Measurements from ENCODE around the gene ACP4.
A peak's percentile ranks its signal among the peaks of the same experiment; 100 is the strongest.

Gene ACP4, protein sequence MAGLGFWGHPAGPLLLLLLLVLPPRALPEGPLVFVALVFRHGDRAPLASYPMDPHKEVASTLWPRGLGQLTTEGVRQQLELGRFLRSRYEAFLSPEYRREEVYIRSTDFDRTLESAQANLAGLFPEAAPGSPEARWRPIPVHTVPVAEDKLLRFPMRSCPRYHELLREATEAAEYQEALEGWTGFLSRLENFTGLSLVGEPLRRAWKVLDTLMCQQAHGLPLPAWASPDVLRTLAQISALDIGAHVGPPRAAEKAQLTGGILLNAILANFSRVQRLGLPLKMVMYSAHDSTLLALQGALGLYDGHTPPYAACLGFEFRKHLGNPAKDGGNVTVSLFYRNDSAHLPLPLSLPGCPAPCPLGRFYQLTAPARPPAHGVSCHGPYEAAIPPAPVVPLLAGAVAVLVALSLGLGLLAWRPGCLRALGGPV

DNA sequence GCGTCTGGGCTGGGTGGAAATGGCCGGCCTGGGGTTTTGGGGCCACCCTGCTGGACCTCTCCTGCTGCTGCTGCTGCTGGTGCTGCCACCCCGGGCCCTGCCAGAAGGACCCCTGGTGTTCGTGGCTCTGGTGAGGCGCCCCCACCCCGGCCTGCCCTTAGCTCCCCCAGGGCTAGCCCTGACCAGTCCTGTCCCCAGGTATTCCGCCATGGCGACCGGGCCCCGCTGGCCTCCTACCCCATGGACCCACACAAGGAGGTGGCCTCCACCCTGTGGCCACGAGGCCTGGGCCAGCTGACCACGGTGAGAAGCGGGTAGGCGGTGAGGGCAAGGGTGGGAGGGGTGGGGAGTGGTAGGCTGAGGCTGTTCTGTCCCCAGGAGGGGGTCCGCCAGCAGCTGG, at the start of gene ACP4:
TSS of gene ACP4 (plus strand) at position 20 of the 400 bp plus-strand sequence. CDS start at position 20, 0 bp downstream.
- TF ChIP-seq, protein P1, sequence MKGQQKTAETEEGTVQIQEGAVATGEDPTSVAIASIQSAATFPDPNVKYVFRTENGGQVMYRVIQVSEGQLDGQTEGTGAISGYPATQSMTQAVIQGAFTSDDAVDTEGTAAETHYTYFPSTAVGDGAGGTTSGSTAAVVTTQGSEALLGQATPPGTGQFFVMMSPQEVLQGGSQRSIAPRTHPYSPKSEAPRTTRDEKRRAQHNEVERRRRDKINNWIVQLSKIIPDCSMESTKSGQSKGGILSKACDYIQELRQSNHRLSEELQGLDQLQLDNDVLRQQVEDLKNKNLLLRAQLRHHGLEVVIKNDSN (IDR thresholded peaks at IDR 0.05), result no peak
- TF ChIP-seq EP300 (IDR thresholded peaks at IDR 0.05; ENCODE audit: borderline replicate concordance), result no peak
- TF ChIP-seq TEAD4 (IDR thresholded peaks at IDR 0.05), result no peak
- TF ChIP-seq RAD21 (IDR thresholded peaks at IDR 0.05; ENCODE audit: low read depth), result no peak
- no peak for TF ChIP-seq CREB1 (IDR thresholded peaks at IDR 0.05; ENCODE audit: low read depth)
- no peak for TF ChIP-seq ZBTB7A (IDR thresholded peaks at IDR 0.05; ENCODE audit: low read depth)
- no peak for TF ChIP-seq EGR1 (IDR thresholded peaks at IDR 0.05)
- TF ChIP-seq TAF1 (IDR thresholded peaks at IDR 0.05; ENCODE audit: low read depth), result no peak
- no peak for TF ChIP-seq YY1 (IDR thresholded peaks at IDR 0.05; ENCODE audit: low read depth)
- TF ChIP-seq, protein P2, sequence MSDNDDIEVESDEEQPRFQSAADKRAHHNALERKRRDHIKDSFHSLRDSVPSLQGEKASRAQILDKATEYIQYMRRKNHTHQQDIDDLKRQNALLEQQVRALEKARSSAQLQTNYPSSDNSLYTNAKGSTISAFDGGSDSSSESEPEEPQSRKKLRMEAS (IDR thresholded peaks at IDR 0.05), result no peak
- no peak for TF ChIP-seq TCF12 (IDR thresholded peaks at IDR 0.05; ENCODE audit: low read depth)
- no peak for TF ChIP-seq CEBPB (IDR thresholded peaks at IDR 0.05)
- TF ChIP-seq, protein P3, sequence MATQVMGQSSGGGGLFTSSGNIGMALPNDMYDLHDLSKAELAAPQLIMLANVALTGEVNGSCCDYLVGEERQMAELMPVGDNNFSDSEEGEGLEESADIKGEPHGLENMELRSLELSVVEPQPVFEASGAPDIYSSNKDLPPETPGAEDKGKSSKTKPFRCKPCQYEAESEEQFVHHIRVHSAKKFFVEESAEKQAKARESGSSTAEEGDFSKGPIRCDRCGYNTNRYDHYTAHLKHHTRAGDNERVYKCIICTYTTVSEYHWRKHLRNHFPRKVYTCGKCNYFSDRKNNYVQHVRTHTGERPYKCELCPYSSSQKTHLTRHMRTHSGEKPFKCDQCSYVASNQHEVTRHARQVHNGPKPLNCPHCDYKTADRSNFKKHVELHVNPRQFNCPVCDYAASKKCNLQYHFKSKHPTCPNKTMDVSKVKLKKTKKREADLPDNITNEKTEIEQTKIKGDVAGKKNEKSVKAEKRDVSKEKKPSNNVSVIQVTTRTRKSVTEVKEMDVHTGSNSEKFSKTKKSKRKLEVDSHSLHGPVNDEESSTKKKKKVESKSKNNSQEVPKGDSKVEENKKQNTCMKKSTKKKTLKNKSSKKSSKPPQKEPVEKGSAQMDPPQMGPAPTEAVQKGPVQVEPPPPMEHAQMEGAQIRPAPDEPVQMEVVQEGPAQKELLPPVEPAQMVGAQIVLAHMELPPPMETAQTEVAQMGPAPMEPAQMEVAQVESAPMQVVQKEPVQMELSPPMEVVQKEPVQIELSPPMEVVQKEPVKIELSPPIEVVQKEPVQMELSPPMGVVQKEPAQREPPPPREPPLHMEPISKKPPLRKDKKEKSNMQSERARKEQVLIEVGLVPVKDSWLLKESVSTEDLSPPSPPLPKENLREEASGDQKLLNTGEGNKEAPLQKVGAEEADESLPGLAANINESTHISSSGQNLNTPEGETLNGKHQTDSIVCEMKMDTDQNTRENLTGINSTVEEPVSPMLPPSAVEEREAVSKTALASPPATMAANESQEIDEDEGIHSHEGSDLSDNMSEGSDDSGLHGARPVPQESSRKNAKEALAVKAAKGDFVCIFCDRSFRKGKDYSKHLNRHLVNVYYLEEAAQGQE (IDR thresholded peaks at IDR 0.05; ENCODE audit: low read depth), result no peak
- no peak for TF ChIP-seq FOXM1 (IDR thresholded peaks at IDR 0.05; ENCODE audit: borderline replicate concordance, low read depth)
- TF ChIP-seq NFIC (IDR thresholded peaks at IDR 0.05), result no peak

DNA sequence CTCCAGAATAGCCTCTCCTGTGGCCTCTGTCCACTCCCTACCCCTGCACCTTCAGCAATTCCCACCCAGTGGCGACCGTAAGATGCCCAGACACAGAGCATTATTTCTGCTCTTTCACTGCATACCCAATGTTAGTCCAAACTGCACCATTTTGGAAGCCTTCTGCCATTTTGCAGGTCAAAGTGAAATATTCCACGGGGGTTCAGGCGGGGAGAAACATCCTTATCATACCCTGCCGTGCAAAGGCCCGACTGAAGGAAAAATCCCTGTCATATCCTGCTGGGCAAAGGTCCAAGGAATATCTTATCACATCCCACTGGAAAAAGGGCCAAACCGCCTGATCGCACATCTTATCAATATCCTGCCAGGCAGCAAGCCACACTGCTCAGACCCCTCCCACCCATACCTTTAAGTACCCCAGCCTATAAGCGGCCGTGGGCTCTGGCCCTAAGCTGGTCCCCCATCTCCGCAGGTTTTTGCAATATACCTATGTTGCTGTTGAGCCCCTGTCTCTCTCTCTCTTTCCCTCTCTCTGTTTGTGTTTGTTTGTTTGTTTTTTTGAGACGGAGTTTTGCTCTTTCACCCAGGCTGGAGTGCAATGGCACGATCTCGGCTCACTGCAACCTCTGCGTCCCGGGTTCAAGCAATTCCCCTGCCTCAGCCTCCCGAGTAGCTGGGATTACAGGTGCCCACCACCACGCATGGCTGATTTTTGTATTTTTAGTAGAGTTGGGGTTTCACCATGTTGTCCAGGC, 48.9 kb upstream of the ACP4 start:
- TF ChIP-seq CREB1 (IDR thresholded peaks at IDR 0.05; ENCODE audit: low read depth), result no peak

DNA sequence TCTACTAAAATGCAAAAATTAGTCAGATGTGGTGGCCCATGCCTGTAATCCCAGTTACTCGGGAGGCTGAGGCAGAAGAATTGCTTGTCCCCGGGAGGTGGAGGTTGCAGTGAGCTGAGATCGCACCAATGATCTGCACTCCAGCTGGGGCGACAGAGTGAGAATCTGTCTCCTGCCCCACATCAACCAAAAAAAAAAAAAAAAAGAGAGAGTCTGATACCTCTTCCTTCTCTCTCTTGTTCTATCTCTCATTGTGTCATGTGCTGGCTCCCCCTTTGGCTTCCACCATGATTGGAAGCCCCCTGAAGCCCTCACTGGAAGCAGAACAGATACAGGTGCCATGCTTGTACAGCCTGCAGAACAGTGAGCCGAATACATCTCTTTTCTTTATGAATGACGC, 46.7 kb upstream of the ACP4 start:
- TF ChIP-seq NFIC (IDR thresholded peaks at IDR 0.05), result no peak

DNA sequence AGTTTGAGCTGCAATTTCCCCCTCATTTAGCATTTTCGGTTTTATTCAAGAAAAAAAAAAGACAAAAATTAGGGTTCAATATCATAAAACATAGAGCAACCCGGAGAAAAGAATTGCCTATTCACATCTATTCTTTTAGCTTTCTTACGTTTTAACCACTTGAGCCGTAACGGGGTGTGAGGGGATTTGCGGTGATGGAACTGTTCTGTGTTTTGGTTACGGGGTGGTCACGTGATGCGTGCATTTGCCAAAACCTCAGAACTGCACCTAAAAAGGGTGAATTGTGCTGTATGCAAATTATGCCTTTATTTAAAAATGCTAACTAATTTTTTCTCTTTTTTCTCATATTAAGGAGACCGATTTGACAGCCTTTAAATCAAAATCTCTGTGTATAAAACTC, 45.0 kb upstream of the ACP4 start:
- TF ChIP-seq, protein P1 (IDR thresholded peaks at IDR 0.05), result 0 out of 2 replicates have a peak, but pooled peaks have one; percentile 19
- TF ChIP-seq TEAD4 (IDR thresholded peaks at IDR 0.05) (no peak), CEBPB (IDR thresholded peaks at IDR 0.05) (no peak), TCF12 (IDR thresholded peaks at IDR 0.05; ENCODE audit: low read depth) (no peak), RAD21 (IDR thresholded peaks at IDR 0.05; ENCODE audit: low read depth) (no peak)

DNA sequence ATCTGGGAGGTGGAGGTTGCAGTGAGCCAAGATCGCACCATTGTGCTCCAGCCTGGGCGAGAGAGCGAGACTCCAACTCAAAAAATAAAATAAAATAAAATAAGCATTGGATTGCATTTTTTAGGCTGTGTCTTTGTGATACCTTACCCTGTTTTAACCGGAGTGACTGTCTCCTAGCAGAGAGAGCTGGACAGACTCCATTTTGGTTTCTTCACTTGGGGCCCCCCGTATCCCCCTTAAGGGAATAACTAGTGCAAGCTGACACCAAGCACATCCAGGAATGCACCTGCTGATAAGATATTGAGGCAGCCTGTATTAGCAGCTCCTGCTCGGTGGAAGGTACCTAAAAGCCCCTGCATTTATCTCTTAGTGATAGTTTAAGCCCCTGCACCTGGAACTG, 40.7 kb upstream of the ACP4 start:
- TF ChIP-seq, protein P1 (IDR thresholded peaks at IDR 0.05), result no peak
- no peak for TF ChIP-seq EP300 (IDR thresholded peaks at IDR 0.05; ENCODE audit: borderline replicate concordance)
- TF ChIP-seq TEAD4 (IDR thresholded peaks at IDR 0.05), result no peak
- no peak for TF ChIP-seq EGR1 (IDR thresholded peaks at IDR 0.05)

DNA sequence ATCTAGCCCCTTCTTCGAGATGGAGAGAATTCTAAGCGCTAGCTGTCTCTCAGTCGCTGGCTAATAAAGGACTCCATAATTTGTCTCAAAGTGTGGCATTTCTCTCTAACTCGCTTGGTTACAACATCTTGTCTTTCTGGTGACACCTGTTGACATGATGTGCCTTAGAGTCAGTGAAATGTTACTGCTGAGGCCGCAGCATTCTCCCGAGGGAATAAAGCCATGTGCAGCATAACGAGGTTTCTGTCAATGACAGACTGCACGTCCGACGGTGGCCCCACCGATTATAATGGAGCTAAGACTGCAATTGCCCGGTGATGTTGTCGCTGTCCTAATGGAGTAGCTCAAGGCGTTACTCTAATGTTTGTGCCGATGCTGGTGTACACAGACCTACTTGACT, 40.2 kb upstream of the ACP4 start:
- no peak for TF ChIP-seq RAD21 (IDR thresholded peaks at IDR 0.05; ENCODE audit: low read depth)
- no peak for TF ChIP-seq EGR1 (IDR thresholded peaks at IDR 0.05)

DNA sequence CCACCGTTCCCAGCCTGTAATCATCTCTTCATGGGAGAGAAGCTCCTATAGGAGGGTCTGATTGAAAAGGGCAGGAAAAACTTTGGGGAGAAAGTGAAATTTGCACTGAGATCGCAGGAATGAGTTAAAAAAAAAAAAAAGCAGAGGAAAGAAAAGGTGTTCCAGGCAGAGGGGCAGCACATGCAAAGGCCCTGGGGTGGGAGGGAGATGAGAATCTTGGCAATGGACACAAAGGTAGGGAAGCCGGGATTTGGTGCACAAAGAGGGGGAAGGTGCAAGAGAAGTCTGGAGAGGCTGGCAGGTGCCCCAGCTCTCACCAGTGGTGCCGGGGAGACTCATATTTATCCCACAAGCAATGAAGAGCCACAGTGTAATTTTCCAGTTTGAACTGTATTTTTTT, 36.3 kb upstream of the ACP4 start:
- TF ChIP-seq RAD21 (IDR thresholded peaks at IDR 0.05; ENCODE audit: low read depth) (no peak), TEAD4 (IDR thresholded peaks at IDR 0.05) (no peak), ZBTB7A (IDR thresholded peaks at IDR 0.05; ENCODE audit: low read depth) (no peak), FOXM1 (IDR thresholded peaks at IDR 0.05; ENCODE audit: borderline replicate concordance, low read depth) (no peak), CEBPB (IDR thresholded peaks at IDR 0.05) (no peak), EGR1 (IDR thresholded peaks at IDR 0.05) (no peak), EP300 (IDR thresholded peaks at IDR 0.05; ENCODE audit: borderline replicate concordance) (no peak), NFIC (IDR thresholded peaks at IDR 0.05) (no peak), TCF12 (IDR thresholded peaks at IDR 0.05; ENCODE audit: low read depth) (no peak), CREB1 (IDR thresholded peaks at IDR 0.05; ENCODE audit: low read depth) (no peak), YY1 (IDR thresholded peaks at IDR 0.05; ENCODE audit: low read depth) (no peak), TAF1 (IDR thresholded peaks at IDR 0.05; ENCODE audit: low read depth) (no peak)
- TF ChIP-seq, protein P2 (IDR thresholded peaks at IDR 0.05), result no peak
- TF ChIP-seq, protein P1 (IDR thresholded peaks at IDR 0.05), result no peak
- TF ChIP-seq, protein P3 (IDR thresholded peaks at IDR 0.05; ENCODE audit: low read depth), result no peak
